Activated CD4-positive, alpha-beta T cell treated with anti-CD3 and anti-CD28 coated beads, Interleukin-10, Interleukin-2, amounts not matched to agents 100 ng/mL and 50 ng/mL, durations not matched to agents 16 hours and 8 hours (primary cell): ENCODE data around the gene DUSP12.
"Not testable (repeated sequence)": the region's sequence is repeated elsewhere in the genome, so short reads cannot be mapped to it uniquely, and the experiment has no call there.

Source experiments
- DNase-seq: peaks from one replicate; pipeline ENCODE4 v3.0.0-alpha.2; 2020

Gene DUSP12

GRCh38 chr1:161727256-161727924, 22.2 kb upstream of the DUSP12 start:
- DNase-seq = peak; percentile 69

GRCh38 chr1:161728376-161729226, 21.0 kb upstream of the DUSP12 start:
- DNase-seq = no peak

- DNase-seq = peak; percentile 79
Measured at GRCh38 chr1:161730050-161730564, 19.5 kb upstream of the DUSP12 start.

- DNase-seq = no peak
Measured at GRCh38 chr1:161731241-161731640, 18.3 kb upstream of the DUSP12 start.

- DNase-seq = no peak
Measured at GRCh38 chr1:161731981-161732718, 17.4 kb upstream of the DUSP12 start.

GRCh38 chr1:161733526-161733925, 16.1 kb upstream of the DUSP12 start:
- DNase-seq = no peak

- no peak for DNase-seq
Measured at GRCh38 chr1:161735837-161736236, 13.7 kb upstream of the DUSP12 start.

- peak; percentile 42 for DNase-seq
Measured at GRCh38 chr1:161736335-161736969, 13.1 kb upstream of the DUSP12 start.

- no peak for DNase-seq
Measured at GRCh38 chr1:161737625-161738024, 12.0 kb upstream of the DUSP12 start.

- DNase-seq = peak; percentile 73
Measured at GRCh38 chr1:161738627-161739287, 10.8 kb upstream of the DUSP12 start.

GRCh38 chr1:161739865-161740566, 9.6 kb upstream of the DUSP12 start:
- peak; percentile 13 for DNase-seq

GRCh38 chr1:161740921-161741320, 8.7 kb upstream of the DUSP12 start:
- no peak for DNase-seq

GRCh38 chr1:161743231-161743630, 6.4 kb upstream of the DUSP12 start:
- no peak for DNase-seq

GRCh38 chr1:161747801-161748200, 1.8 kb upstream of the DUSP12 start:
- DNase-seq = no peak

GRCh38 chr1:161763522-161764098, 14.0 kb downstream of the DUSP12 start:
- peak; percentile 54 for DNase-seq

- DNase-seq = peak; percentile 87
Measured at GRCh38 chr1:161766102-161766981, 16.8 kb downstream of the DUSP12 start, which contains the start of gene ATF6. Gene ATF6, plus strand, starts transcription at chr1:161766320. Its CDS starts 41 bp downstream, at chr1:161766361.

GRCh38 chr1:161768461-161768860, 18.9 kb downstream of the DUSP12 start:
- DNase-seq = no peak

GRCh38 chr1:161768986-161769672, 19.5 kb downstream of the DUSP12 start:
- DNase-seq = no peak

GRCh38 chr1:161769673-161770045, 20.1 kb downstream of the DUSP12 start:
- DNase-seq = not testable (repeated sequence)
